Glutamatergic neuron (in vitro differentiated cells): Measurements from ENCODE around the gene WDR47. TPM values are rescaled to one million over a fixed set of nuclear protein-coding genes. Genes with fewer than 3 reads are reported as not detected.
"Not testable (repeated sequence)": the region's sequence is repeated elsewhere in the genome, so short reads cannot be mapped to it uniquely, and the experiment has no call there.

ENCODE experiments used
- DNase-seq: peaks from one replicate; pipeline ENCODE4 v3.0.0; 2022
- H3K27ac Mint-ChIP-seq: one replicate; pipeline ENCODE4 v1.8.0; 2020; ENCODE audit warnings: mild to moderate bottlenecking, mixed read lengths, inconsistent platforms; ENCODE audit not compliant: unreplicated experiment
- H3K27me3 Mint-ChIP-seq: one replicate; pipeline ENCODE4 v1.8.0; 2020; ENCODE audit warnings: mild to moderate bottlenecking, moderate library complexity, mixed read lengths, inconsistent platforms; ENCODE audit not compliant: unreplicated experiment
- H3K36me3 Mint-ChIP-seq: one replicate; pipeline ENCODE4 v1.8.0; 2020; ENCODE audit warnings: mild to moderate bottlenecking, mixed read lengths, inconsistent platforms; ENCODE audit not compliant: unreplicated experiment
- H3K4me1 Mint-ChIP-seq: one replicate; pipeline ENCODE4 v1.8.0; 2020; ENCODE audit warnings: mild to moderate bottlenecking, low read depth, mixed read lengths, inconsistent platforms; ENCODE audit not compliant: unreplicated experiment
- H3K4me3 Mint-ChIP-seq: one replicate; pipeline ENCODE4 v1.8.0; 2020; ENCODE audit warnings: mild to moderate bottlenecking, mixed read lengths, inconsistent platforms; ENCODE audit not compliant: unreplicated experiment
- H3K9me3 Mint-ChIP-seq: one replicate; pipeline ENCODE4 v1.8.0; 2020; ENCODE audit warnings: mild to moderate bottlenecking, moderate library complexity, mixed read lengths, inconsistent platforms; ENCODE audit not compliant: unreplicated experiment
- CTCF ChIP-seq: fragments of 200-600 bp; sonication (generic); IDR thresholded peaks from one replicate; pipeline ENCODE4 v1.5.0; 2021; ENCODE audit not compliant: partially characterized antibody, unreplicated experiment
- total RNA-seq: library from RNA; stranded (reverse); fragmentation: NEBNext Ultra II Directional; extraction: Animal tissue kit (Norgen Biotek cat#: 25700); gene quantifications from one replicate; pipeline ENCODE4 v1.2.1, GENCODE V29; 2021; ENCODE audit not compliant: unreplicated experiment

Gene WDR47
- total RNA-seq, 1 donor from 2014 or later: 128 TPM

GRCh38 chr1:109040989-109041620, 797 bp downstream of the WDR47 start:
- Mint-ChIP-seq H3K27me3 (peaks cover 4% of the 10 kb centered on the region), H3K4me3 (peak overlapping the region; percentile 95), H3K36me3 (no peaks in the 10 kb centered on the region), H3K27ac (peak overlapping the region; percentile 98), H3K4me1 (peaks cover 2% of the 10 kb centered on the region), H3K9me3 (peaks cover 6% of the 10 kb centered on the region)
- no peak for TF ChIP-seq CTCF
- peak; percentile 61 for DNase-seq

- Mint-ChIP-seq H3K27ac (peak overlapping the region; percentile 98), H3K36me3 (no peaks in the 10 kb centered on the region), H3K9me3 (peaks cover 6% of the 10 kb centered on the region), H3K4me3 (peak overlapping the region; percentile 95), H3K4me1 (peaks cover 2% of the 10 kb centered on the region), H3K27me3 (peaks cover 4% of the 10 kb centered on the region)
- no peak for TF ChIP-seq CTCF
- DNase-seq: no peak
Observed at GRCh38 chr1:109040627-109040988, 1.3 kb downstream of the WDR47 start.

- DNase-seq: no peak
- no peaks in the 10 kb centered on the region for H3K9me3 Mint-ChIP-seq
- H3K4me1 Mint-ChIP-seq: peaks cover 3% of the 10 kb centered on the region
- no peak overlapping the region for H3K27ac Mint-ChIP-seq
- TF ChIP-seq CTCF: no peak
- H3K27me3 Mint-ChIP-seq: peaks cover 2% of the 10 kb centered on the region
- no peaks in the 10 kb centered on the region for H3K36me3 Mint-ChIP-seq
- no peak overlapping the region for H3K4me3 Mint-ChIP-seq
Observed at GRCh38 chr1:109034382-109034781, 7.5 kb downstream of the WDR47 start.

- DNase-seq, H3K36me3 Mint-ChIP-seq, H3K9me3 Mint-ChIP-seq: not testable (repeated sequence)
Observed at GRCh38 chr1:109029493-109029892, 12.4 kb downstream of the WDR47 start.

GRCh38 chr1:109027841-109028240, 14.1 kb downstream of the WDR47 start:
- no peak for DNase-seq
- Mint-ChIP-seq H3K4me3 (no peak overlapping the region), H3K27ac (no peak overlapping the region), H3K9me3 (peaks cover 2% of the 10 kb centered on the region), H3K27me3 (peaks cover 1% of the 10 kb centered on the region), H3K4me1 (peaks cover 3% of the 10 kb centered on the region), H3K36me3 (no peaks in the 10 kb centered on the region)
- TF ChIP-seq CTCF: no peak

More at GRCh38 chr1:109029493-109029892, 12.4 kb downstream of the WDR47 start:
- not testable (repeated sequence) for H3K27me3 Mint-ChIP-seq, H3K4me3 Mint-ChIP-seq, H3K27ac Mint-ChIP-seq, H3K4me1 Mint-ChIP-seq
